ENCODE data around the gene FBXL14.

The FBXL14 gene

GRCh38 chr12:1594261-1595025 lies at the start of gene FBXL14:
Gene FBXL14 (minus strand): TSS chr12:1594581. CDS start chr12:1594066, 515 bp downstream.
- DNase-seq: peak in 57 of 58 donors; percentile 43 to 94 (median 86)

DNA sequence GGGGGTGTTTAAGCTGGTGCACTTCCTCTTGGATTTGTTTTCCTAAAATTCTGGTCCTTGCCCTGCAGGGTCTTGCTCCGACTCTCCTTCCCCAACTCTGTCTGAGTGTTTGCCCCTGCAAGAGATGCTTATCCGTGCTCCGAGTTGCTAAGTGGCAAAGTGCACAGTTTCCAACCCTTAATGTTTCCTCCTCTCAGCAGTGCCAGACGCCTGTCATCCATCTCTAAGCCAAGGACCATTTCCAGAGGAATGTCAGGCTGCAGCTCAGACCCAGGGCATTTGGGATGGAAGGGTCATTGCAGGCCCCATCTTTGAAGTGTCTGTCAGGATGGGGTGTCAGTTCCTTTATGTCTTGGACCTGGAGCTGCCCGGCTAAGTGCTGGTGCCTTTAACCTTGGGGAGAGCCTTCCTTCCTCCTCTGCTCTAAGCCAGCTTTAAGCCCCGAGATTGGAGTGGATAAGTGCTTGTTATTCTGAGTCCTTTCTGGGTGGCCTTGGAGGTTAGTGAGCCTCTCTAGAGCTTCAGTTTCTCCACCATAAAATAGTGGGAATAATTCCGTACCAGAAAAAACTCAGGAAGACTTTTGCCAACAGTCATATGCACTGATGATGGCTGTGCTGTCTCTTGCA lies 49.6 kb upstream of the FBXL14 start:
- DNase-seq: peak in 2 of 58 donors; percentile 35 to 38

DNA sequence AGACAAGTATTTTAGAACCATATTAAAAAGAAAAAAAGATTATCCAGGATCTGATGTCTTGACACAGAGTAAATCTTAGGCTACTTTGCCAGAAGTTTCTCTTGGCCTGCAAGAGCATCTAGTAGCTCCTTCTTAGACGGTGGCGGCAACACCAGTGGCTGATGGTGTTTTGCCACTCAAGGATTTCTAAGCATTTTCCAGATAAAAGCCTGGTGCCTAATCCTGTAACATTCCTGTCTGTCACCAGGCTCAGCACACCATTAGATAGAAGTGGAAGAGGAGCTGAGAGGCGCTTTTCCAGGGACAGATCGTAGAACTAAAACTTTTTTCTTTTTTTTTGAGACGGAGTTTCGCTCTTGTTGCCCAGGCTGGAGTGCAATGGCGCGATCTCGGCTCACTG lies 48.7 kb upstream of the FBXL14 start:
- no peak for DNase-seq

DNA sequence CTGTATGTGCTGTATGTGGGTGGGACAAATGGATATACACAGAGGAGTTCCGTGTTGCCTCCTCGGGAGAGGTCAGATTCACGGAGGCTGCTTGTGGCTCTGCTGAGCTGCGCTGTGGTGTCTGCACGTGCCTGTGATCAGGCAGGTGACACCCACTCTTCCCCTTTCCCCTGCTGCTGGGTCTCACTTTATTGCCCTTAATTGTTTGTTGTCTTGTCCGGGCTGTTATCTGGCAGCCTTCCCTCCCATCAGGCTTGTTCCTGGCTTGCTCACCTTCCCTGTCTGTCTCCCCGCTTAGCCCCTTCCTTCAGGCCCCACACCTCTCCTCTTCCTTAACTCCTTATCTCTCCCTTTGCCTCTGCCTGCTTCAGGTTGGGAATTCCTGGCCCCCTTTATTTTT lies 48.1 kb upstream of the FBXL14 start:
- no peak for DNase-seq

DNA sequence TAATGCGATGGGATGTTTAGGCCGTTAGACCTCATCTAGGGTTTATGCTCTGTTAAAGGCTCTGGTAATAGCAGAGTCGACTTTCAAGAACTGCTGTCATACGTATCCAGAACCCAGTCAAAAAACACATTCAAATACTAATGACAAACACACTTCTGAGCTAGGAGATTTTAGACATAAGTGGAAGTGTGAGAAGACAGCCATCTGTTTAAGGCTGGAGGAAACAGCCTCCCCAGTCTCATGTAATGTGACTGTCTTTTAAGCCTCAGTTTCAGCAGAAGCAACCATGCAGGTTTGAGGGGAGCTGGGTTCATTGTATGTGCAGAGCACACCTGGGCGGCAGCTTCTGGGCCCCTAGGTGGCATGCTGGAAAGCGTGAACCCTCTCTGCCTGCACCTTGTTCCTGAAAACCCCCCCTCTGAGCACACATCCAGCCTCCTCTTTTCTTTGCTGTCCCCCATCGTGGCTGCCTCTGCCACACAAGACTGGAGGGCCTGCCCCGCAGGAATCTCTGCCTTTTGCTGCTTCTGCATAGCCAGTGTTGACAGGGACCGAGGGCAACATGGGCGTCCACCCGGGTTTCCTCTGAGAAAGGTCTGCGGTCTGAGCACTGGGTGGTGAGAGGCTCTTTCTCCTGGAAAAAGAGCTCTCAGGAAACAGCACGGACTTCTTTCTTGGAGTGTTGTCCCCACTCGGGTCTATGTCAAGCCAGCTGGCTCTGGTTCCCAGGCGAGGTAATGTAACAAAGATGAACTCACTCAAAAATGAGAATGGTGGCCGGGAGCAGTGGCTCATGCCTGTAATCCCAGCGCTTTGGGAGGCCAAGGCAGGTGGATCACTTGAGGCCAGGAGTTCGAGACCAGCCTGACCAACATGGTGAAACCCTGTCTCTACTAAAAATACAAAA lies 46.2 kb upstream of the FBXL14 start:
- DNase-seq: no peak

GRCh38 chr12:1639538-1639937 lies 45.2 kb upstream of the FBXL14 start:
- DNase-seq: no peak

- DNase-seq: no peak
These were observed 43.8 kb upstream of the FBXL14 start for GRCh38 chr12:1638203-1638602.

- DNase-seq: no peak
These were observed 41.1 kb upstream of the FBXL14 start for GRCh38 chr12:1635301-1636095.

DNA sequence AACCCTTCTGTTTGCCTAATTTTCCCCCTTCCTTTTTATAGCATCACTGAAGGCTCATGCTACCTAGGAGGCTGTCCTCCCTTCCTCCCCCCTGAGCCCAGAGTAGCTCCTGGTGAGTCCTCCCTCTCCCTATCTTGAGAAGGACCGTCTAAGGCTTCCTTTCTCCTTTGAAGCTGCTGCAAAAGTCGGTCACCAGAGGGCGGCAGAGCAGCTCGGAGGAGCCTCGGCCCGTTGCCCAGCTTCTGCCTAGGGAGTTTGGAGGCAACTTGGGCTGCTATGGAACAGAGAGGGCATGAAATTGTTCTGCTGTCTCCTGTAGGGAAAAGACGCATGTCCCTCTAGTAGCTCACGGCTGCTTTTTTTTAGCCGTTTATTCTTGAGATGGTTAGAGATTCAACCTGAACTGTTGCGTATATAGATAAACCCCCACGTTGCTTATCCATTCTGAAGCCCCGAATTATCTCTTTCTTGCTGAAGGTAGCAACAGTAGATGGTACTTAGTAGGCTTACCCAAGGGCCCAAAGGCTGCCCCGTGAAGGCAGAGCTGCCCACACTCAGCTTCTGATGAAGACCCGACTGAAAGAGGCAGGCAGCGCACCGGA lies 40.3 kb upstream of the FBXL14 start:
- DNase-seq: peak in 55 of 58 donors; percentile 13 to 87 (median 69)

GRCh38 chr12:1634149-1634548 lies 39.8 kb upstream of the FBXL14 start:
- DNase-seq: no peak

GRCh38 chr12:1633459-1633858 lies 39.1 kb upstream of the FBXL14 start:
- DNase-seq: no peak

DNA sequence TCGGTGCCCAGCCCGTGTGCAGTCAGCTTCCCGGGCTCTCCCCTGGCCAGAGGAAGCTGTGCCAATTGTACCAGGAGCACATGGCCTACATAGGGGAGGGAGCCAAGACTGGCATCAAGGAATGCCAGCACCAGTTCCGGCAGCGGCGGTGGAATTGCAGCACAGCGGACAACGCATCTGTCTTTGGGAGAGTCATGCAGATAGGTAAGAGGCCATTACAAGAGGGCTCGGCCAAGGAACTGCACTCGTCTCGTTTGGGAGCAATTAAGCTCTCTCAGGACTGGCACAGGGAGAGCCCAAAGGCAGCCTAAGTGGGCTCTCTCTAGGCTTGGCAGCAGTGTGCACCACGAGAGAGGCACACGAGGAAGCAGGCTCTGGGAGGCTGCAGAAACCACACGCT lies 38.3 kb upstream of the FBXL14 start:
- peak in 11 of 58 donors; percentile 7 to 42 (median 28) for DNase-seq

DNA sequence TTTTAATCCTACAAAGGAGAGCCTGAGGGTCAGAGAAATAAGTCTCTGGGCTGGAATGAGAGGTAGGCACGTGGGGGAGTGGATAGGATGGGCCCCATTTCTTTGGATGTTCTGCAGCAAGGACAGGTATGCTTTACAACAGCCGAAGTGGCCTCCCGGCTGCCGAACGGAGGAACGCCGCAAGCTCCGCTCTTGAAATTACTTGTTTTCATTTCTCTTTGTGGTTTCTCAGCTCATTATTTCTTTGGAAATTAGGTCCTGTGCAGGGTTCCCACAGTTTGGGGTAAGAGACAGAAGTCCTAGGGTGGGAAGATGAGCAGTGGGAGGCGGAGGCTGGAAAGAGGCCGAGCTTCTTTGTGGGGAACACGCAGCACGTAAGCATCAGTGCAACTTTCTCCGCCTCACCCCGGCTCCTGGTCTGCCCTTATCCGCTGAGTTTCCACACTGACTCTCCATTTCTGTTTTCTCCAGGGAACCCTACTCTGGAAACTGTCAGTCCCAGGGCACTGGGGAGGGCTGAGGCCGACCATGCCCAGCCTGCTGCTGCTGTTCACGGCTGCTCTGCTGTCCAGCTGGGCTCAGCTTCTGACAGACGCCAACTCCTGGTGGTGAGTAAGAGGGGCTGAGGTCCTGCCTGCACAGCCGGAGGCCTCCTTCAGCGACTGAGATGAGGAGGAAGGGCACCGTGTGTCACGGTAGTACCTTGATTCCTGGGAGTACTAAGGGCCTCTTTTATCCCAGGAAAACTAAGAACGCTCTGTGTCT lies 36.6 kb upstream of the FBXL14 start:
- no peak for DNase-seq

GRCh38 chr12:1630133-1630826 lies 35.9 kb upstream of the FBXL14 start:
- DNase-seq: peak in 27 of 58 donors; percentile 11 to 77 (median 38)

GRCh38 chr12:1629338-1630132 lies 35.2 kb upstream of the FBXL14 start:
- peak in 1 of 58 donors; percentile 77 for DNase-seq

DNA sequence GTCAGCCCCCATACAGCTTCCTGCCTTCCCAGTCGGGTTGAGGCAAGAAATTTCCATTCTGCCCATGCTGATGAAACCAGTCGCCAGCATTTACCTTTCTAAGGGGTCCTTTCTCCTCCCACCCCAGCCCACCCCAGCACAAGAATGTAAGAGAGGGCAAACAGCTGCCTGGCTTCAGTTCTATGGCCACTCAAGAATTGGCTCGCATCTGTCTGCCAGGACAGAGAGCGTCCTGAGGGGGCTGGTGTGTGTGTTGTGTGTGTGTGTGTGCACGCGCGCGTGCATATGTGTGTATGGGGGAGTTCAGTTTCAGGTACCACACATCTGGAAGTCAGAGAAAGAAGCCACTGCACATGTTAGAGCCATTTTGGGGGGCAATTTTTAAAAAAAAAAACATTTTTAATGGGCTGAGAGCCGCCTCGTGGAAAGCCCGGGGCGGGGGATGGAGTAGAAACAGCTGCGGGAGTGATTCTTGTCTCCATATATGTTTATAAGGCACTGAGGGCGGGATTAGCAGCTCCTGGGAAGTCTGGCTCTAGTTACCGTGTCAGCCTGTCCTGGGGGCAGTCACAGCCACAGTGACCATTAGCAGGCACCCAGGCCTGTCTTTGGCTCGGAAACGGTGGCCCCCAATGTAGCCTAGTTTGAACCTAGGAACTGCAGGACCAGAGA lies 34.4 kb upstream of the FBXL14 start, which contains the start of gene WNT5B:
WNT5B (plus strand) TSS at position 566 of the 672 bp plus-strand sequence. CDS start 2,124 bp downstream, outside the sequence.
- no peak for DNase-seq

GRCh38 chr12:1622406-1622805 lies 28.0 kb upstream of the FBXL14 start:
- DNase-seq: no peak
